HL-60 (cell line): ENCODE data around the gene KSR2.

ENCODE experiments used
- DNase-seq, 2 experiments: peaks; one replicate each; pipeline ENCODE4 v3.0.0-alpha.2; 2010 to 2020; ENCODE audit warnings: low read depth in 1 of 2, low spot score in 1 of 2
- H3K27ac ChIP-seq: fragments of 250-450 bp; sonication (Bioruptor Pico); replicated peaks from 2 replicates; pipeline ENCODE4 v1.5.1; 2020; ENCODE audit warnings: mild to moderate bottlenecking, moderate library complexity
- H3K27me3 ChIP-seq: fragments of 250-450 bp; sonication (Bioruptor Pico); 2 replicates; pipeline ENCODE4 v1.5.1; 2021; ENCODE audit warnings: mild to moderate bottlenecking, moderate library complexity; ENCODE audit not compliant: insufficient read depth, poor library complexity, severe bottlenecking
- H3K4me3 ChIP-seq: replicated peaks from 2 replicates; pipeline ENCODE4 v1.5.1; 2011; ENCODE audit warnings: mild to moderate bottlenecking, control low read depth, low read length; ENCODE audit not compliant: insufficient read depth
- CTCF ChIP-seq: IDR thresholded peaks from one replicate; pipeline ENCODE4 v1.5.1; 2011; ENCODE audit warnings: low read length, control low read depth, inconsistent platforms; ENCODE audit not compliant: insufficient read depth
- GABPA ChIP-seq: IDR thresholded peaks from 2 replicates; pipeline ENCODE4 v1.6.1; 2012; ENCODE audit warnings: low read depth
- POLR2AphosphoS5 ChIP-seq: IDR thresholded peaks from 2 replicates; pipeline ENCODE4 v1.6.1; 2012; ENCODE audit warnings: low read depth
- REST ChIP-seq: IDR thresholded peaks from 2 replicates; pipeline ENCODE4 v1.6.1; 2012; ENCODE audit warnings: low read depth; ENCODE audit not compliant: insufficient replicate concordance
- SPI1 ChIP-seq: IDR thresholded peaks from 2 replicates; pipeline ENCODE4 v1.6.1; 2012; ENCODE audit warnings: low read depth, mild to moderate bottlenecking, borderline replicate concordance

Gene KSR2

GRCh38 chr12:117998719-117999118 is 29.9 kb upstream of the KSR2 start:
- no peak for TF ChIP-seq SPI1
- no peak for TF ChIP-seq GABPA
- no peak for TF ChIP-seq POLR2AphosphoS5
- TF ChIP-seq CTCF: no peak
- TF ChIP-seq REST: no peak
- no peak for DNase-seq
- Histone ChIP-seq H3K27me3 (no peaks in the 10 kb centered on the region), H3K4me3 (no peak overlapping the region), H3K27ac (no peak overlapping the region)

GRCh38 chr12:117994551-117995438 is 26.0 kb upstream of the KSR2 start:
- no peak overlapping the region for H3K27ac ChIP-seq
- TF ChIP-seq CTCF (no peak), POLR2AphosphoS5 (no peak), GABPA (no peak), REST (no peak), SPI1 (no peak)
- no peak overlapping the region for H3K4me3 ChIP-seq
- no peak for DNase-seq
- no peaks in the 10 kb centered on the region for H3K27me3 ChIP-seq

GRCh38 chr12:117986705-117987469 is 18.1 kb upstream of the KSR2 start:
- Histone ChIP-seq H3K27me3 (no peaks in the 10 kb centered on the region), H3K4me3 (no peak overlapping the region), H3K27ac (no peak overlapping the region)
- no peak for TF ChIP-seq GABPA
- no peak for DNase-seq

GRCh38 chr12:117985182-117985581 is 16.4 kb upstream of the KSR2 start:
- no peaks in the 10 kb centered on the region for H3K27me3 ChIP-seq
- DNase-seq: no peak
- no peak overlapping the region for H3K27ac ChIP-seq
- no peak for TF ChIP-seq GABPA
- no peak for TF ChIP-seq REST
- TF ChIP-seq POLR2AphosphoS5: no peak
- TF ChIP-seq CTCF: no peak
- TF ChIP-seq SPI1: no peak
- no peak overlapping the region for H3K4me3 ChIP-seq
